HG03095 (cell line): ENCODE results near the gene MYL6.

Experiments
- ATAC-seq: cut with Tn5 transposase; IDR thresholded peaks from one replicate; pipeline ENCODE4 v1.9.1; 2021; ENCODE audit warnings: moderate library complexity; ENCODE audit not compliant: unreplicated experiment

The MYL6 gene

DNA sequence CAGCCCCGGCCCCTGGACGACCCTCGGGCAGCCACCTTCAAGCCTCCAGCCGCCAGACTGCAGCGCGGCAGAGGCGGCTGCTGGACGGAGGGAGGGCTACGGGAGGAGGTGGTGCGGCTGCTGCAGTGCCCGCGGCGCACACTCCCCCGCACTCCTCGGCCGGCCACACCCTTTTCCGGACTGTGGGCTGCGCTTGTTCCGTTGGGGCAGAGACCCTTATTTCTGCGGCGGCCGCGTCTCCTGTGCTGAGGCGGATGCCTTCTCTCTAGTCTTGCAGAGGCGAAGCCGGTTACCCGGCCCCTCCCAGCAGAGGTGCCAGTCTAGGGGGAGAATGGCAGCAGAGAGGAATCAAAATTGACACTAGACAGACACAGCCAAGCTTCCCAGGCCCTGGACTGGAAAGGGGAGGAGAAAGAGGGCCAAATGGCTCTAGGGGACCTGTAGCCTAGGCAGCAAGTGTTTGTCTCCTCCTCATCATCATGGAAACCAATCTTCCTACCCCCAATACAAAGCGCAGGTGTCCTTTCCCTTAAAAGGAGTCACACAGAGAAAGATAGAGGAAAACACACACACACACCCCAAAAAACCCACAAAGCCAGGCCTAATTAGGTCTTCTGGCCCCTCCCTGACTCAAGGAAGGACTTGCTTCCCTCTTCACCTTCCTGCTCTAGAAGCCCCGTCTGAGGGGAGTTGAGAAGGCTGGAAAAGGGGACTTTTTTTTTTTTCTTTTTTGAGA, 28.8 kb upstream of the MYL6 start:
- no peak for ATAC-seq

DNA sequence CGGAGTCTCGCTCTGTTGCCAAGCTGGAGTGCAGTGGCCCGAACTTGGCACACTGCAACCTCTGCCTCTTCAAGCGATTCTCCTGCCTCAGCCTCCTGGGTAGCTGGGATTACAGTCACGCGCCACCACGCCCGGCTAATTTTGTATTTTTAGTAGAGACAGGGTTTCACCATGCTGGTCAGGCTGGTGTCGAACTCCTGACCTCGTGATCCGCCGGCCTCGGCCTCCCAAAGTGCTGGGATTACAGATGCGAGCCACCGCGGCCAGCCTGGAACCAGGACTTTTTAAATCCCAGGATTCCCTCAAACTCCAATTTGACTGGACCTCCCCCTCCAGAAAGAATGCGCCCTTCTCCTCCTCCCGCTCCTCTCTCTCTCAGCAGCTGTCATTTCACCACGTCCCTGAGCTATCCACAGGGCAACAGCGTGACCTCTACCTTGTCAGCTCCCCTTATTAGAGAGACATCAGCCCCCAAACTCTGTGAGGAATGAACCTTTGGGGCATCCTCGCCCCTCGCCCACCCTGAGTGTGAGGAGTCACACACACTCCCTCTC, 28.1 kb upstream of the MYL6 start:
- no peak for ATAC-seq

DNA sequence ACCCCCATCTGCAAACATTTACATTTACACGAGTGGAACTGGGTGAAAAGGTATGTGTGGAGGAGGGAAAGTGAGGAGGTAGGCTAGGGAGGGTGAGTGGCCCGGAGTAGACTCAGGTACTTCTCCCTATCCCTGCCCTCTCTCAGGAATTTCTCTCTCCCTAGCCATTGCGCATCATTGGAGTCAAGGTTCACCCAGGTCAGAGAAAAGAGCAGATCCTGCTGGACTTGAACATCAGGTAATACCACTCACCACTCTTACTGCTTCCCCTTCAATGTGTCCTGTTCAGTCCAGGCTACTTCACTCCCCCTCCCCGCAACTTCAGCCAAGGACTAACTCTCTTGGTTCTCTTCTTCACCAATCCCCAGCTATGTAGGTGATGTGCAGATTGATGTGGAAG, 27.3 kb upstream of the MYL6 start:
- ATAC-seq, result no peak

DNA sequence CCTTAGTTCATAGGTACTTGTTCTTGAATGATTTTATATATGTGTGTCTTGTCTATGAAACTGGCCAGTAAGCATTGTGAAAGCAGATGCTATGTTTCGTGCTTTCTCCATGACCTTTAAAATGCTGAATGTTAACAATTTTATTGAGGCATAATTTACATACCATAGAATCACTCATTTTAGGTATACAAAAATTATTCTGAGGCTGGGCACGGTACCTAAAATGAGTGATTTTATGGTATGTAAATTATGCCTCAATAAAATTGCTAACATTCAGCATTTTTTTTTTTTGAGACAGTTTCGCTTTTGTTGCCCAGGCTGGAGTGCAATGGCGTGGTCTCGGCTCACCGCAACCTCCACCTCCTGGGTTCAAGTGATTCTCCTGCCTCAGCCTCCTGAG, 23.3 kb upstream of the MYL6 start:
- ATAC-seq, result no peak

DNA sequence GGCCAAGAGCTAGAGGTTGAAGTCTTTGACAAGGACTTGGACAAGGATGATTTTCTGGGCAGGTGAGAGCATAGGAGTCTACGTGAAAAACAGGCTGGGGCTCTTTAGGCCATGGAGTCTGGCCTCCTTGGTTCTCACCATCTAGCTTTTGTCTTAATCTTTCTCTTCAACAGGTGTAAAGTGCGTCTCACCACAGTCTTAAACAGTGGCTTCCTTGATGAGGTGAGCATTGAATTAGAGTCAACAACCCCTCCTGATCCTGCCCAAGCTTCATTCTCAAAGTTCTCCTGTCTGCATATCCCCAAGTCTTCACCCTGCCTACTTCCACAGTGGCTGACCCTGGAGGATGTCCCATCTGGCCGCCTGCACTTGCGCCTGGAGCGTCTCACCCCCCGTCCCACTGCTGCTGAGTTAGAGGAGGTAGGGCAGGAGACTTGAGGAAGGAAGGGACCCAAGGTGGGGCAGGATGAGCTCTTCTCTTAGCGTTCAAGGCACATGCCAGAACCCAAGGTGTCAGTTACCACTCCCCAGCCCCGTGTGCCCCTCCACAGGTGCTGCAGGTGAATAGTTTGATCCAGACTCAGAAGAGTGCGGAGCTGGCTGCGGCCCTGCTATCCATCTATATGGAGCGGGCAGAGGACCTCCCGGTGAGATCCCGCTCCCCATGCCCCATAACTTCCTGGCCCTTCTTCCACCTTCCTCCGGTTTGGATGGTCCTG, 20.1 kb upstream of the MYL6 start:
- ATAC-seq, result no peak

DNA sequence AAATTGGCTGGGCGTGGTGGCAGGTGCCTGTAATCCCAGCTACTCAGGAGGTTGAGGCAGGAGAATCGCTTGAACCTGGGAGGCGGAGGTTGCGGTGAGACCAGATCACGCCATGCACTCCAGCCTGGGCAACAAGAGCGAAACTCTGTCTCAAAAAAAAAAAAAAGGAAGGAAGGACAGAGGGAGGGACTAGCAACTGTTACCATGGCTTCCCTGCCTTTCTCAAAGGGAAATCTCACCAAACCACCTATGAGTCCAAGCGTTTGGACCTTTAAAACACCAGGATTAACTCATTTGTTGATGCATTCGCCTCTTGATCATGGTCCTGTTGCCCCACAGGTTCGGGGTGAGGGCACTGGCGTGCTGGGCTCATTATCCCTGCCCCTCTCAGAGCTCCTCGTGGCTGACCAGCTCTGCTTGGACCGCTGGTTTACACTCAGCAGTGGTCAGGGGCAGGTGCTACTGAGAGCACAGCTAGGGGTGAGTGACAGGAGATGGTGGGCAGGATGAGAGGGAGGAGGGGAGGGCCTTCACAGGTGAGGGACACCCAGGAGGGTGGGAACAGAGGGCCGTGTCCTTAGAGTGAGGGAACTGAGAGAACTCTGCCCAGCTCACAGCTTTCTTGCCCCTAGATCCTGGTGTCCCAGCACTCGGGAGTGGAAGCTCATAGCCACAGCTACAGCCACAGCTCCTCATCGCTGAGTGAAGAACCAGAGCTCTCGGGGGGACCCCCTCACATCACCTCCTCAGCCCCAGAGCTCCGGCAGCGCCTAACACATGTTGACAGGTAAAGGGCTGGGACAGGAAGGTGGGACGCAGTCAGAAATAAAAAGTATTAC, 16.0 kb upstream of the MYL6 start:
- no peak for ATAC-seq

DNA sequence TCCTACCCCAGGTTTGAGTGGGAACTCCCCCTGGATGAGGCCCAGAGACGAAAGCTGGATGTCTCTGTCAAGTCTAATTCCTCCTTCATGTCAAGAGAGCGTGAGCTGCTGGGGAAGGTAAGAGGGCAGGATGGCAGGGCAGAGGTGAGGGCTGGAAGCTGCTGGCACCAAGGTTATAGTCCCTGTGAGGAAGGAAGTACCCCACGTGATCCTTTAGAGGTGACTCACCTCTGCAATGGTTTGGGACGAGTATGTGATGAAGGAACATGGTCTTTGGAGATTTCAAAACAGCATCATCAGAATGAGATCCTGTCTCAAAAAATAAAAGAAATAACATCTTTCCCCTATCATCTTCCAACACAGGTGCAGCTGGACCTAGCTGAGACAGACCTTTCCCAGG, 14.9 kb upstream of the MYL6 start:
- ATAC-seq, result no peak

DNA sequence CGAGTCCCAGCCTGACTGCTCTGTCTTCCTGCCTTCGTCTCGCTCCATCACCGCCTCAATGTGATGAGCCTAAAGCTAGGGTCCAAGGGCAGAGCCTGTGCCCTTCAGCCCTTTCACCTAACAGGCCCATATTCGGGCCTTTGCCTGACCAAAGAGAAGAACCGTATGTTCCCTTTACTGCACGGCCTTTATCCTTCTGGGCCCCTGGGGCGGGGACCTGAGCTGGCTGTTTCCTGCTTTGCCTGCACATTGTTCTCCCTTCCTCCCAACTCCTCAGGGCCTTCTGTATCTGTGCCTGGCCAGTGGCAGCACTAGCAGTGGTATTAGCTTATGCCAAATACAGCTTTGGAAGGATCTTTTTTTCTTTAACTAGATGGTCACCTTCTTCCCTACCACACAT, 14.3 kb upstream of the MYL6 start:
- no peak for ATAC-seq

DNA sequence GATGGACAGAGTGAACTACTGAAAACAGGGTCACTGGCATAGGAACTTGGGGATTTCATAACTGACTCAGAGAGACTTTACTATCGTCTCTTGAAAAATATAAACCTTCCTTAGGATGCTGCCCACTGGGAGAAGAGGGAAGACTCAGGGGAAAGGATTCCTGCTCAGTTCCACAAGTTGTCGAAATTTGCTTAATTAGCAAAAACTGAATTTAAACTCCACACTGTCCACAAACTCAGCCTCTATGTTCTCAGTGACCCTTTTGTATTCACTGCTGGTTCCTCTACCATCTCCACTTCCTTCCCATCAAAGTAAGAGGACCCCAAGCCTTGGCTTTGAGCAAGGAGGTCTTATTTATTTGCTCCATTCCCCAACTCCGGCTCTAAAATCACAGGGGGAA, 12.9 kb upstream of the MYL6 start:
- no peak for ATAC-seq

DNA sequence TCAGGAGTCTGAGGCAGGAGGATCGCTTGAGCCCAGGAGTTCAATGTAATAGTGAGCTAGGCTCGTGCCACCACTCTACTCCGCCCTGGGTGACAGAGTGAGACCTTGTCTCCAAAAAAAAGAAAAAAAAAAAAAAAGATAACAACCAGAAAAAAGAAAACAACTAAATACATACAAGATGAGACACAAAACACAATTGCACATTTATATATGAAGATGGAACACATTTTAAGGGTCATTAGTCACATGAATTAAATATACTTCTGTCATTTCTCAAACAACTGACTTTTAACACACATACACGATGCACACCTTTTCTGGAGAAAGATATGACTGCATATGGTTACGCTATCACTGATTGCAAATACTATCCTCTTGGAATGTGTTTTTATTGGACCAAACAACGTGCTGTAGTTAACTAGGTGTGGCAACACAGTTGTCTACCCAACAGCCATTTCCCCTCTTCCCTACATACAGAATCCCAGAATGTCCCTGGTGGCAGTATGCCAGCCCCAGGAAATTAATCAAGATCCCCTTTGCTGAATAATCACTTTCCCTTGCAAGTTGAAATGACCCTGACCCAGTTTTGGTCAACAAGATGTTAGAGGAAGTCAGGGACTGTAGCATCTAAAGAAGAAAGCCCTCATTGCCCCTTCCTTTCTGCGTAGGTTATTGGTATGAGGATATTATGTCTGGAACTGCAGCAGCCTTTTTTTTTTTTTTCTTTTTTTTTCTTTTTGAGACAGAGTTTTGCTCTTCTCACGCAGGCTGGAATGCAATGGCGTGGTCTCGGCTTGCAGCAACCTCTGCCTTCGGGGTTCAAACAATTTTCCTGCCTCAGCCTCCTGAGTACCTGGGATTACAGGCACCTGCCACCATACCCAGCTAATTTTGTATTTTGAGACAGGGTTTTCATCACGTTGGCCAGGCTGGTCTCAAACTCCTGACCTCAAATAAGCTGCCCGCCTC, 11.4 kb upstream of the MYL6 start:
- no peak for ATAC-seq

DNA sequence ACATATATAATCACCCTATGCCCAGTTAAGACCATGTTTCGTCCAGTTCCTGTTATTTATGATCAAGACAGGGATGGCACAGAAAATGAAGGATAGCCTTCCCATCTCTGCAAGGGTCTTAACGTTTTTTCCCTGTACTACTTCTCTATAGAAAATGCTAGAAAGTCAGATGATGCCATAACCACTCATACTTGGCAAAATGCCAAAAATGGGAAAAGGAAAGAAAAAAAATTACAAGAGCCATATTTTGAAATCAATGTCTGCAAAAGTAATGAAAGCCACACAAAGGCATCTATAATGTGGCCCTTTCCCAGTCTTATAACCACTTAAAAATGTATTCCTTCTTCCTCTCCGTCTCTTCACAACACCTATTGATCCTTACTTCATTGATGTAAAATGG, 7.6 kb upstream of the MYL6 start:
- ATAC-seq, result no peak

DNA sequence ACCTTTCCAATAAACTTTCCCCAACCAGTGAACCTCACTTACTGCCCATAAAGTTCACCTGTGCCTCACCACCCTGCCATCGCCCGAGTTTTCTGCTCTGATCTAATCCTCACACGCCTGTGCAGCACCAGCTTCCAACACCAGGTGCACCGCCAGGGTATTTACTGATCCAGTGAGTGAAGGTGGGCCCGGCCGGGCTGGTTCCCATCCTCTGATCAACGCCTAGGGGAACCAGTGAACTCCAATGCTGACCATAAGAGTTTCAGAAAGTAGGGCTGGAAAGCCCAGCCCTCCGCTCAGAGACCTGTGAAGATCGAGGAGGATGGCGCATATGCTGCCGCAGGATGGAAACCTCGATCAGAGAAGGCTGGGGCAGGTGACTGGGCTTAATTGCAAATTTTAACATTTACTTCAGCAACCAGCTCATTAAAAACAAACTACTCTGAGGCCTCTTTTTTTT, 6.5 kb upstream of the MYL6 start:
- peak; percentile 46 for ATAC-seq

DNA sequence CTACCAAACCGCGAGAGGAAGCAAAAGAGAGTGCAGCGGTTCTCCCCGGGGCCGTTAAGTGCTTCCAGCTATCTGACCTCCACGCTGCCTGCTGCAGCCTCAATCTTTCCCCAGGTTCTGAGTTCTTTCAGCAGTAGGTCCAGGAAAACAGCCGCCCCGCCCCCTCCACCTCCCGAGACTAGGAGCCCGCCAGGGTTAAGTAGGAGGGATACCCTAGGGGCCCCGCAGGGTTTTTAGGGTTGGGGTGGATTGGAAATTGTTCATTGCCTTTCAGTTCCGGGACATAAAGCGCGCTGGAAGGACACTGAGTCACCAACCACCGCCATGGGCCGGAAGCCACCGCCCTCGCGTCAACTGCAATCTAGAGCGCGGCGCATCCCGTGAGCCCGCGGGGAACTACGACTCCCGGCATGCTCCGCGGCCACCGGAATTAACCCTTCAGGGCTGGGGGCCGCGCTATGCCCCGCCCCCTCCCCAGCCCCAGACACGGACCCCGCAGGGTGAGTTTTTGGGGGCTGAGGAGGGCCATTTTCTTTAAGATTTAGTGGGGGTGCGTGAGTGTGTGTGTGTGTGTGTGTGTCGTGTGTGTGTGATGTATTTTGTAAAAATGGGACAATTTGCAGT, 5.9 kb upstream of the MYL6 start, which contains the start of gene MYL6B:
Gene MYL6B (plus strand): TSS at position 456 of the 624 bp plus-strand sequence. CDS start 1,332 bp downstream, outside the sequence.
- ATAC-seq, result peak; percentile 87

DNA sequence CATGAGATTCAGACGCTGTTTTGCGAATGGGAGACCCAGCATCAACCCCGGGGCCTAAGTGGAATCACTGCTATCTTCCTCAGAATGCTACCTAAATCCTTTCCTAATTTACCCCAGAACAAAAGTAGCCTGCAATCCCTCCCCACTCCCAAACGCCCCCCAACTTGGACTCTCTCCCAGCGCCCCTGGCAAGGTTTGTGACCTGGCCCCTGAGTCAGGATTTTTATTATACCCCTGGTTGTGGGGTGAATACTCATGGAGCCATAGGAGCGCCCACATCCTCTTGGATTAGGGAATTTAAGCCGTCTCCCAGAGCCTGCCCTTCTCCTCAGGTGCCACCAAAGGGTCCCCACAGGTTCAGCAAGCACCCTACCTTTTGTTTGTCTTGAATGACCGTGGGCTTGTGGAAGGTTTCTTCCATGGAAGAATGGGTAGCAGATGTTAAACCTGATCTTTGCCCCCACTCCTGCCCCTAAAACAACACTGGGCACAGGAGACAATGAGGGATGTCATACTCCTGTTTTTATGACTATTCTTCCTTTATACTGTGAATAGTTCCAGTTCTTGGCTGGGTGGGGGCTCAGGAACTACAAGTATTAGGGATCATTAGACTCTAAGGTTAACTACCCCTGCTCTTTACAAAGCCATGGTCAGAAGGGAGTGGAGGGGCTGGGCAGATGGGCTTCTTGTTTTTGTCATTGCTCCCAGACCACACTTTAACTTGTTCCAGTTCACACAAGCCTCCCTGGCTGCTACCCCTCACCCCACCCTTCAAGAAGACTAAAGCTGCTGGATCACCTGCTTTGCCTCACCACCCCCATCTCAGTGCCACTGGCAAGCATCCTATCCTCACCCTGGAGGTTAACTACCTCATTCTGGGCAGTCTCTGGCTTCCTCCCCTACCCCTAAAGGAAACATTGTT, 5.1 kb upstream of the MYL6 start:
- no peak for ATAC-seq

DNA sequence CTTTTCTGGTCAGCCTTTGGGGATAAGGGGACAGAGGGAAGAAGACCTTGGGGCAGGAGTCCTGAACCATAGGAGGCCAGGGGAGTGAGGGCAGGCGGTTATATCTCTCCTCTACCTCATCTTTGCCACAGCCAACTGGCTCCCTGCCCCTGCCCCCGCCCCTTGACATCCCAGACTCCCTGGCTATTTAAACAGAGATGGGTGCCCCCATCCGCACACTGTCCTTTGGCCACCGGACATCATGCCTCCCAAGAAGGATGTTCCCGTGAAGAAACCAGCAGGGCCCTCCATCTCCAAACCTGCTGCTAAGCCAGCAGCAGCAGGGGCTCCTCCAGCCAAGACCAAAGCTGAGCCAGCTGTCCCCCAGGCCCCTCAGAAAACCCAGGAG, 4.5 kb upstream of the MYL6 start:
- ATAC-seq, result no peak

DNA sequence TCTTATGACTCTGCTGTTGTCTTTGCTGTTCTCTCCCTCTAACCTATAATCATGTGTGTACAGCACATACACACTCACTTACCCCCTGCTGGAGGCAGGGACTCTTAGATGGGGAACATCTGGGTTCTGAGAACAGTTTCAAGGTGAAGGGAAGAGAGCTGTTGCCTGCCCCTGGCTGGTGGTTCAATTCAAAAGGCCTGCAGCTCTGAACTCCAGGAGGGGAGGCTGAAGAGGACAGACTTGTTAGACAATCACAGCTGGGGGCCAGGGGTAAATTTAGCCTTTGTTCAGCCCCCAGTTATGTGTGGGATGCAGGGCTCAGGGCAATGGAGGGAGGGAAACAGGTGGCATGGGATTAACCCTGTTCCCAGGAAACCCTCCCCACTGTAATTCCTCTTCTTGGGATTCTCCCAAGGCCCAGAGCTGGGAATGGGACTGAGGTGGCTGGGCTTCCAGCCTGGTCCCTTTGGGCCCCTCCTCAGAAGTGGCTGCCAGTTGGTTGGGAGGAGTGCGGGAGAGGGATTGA, 3.9 kb upstream of the MYL6 start:
- no peak for ATAC-seq

DNA sequence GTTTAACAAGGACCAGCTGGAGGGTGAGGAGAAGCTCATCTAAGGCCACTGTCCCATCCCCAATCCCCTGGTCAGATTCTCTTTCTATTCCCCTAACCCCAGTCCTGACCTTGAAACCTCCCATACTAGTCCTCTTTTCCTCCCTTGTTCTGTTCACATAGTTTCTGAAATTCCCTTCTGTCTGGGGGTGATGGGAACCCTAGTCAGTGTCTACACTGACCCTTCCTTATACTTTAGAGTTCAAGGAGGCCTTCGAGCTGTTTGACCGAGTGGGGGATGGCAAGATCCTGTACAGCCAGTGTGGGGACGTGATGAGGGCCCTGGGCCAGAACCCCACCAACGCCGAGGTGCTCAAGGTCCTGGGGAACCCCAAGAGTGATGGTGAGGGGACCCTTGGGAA, 3.3 kb upstream of the MYL6 start:
- no peak for ATAC-seq

DNA sequence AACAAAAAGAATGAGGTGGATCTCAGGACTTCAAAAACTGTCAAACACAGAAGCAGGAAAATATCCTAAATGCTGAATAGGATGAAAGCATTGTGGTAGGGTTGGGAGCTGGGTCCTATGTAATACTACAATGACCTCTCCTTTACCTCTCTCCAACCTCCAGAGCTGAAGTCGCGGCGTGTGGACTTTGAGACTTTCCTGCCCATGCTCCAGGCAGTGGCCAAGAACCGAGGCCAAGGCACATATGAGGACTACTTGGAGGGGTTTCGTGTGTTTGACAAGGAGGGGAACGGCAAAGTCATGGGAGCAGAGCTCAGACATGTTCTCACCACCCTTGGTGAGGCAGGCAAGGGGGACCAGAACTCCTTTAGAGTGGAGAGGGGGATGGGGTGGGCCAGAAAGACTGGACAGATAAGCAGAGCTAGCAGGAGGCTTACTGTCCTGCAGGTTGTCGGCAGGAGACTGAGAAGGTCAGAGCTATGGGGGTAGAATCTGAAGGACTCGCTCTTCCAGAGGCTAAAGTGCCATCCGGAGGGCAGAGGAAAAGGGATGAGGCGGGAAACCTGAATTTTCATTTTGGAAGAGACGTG, 2.8 kb upstream of the MYL6 start:
- no peak for ATAC-seq
